A673 (cell line): ENCODE measurements around the gene TMEM89. TPM values are rescaled to one million over a fixed set of nuclear protein-coding genes. Genes with fewer than 3 reads are reported as not detected.

Experiments
- BruUV-seq: library from RNA; stranded (reverse); fragments of 400-500 nt; replicated peaks from 2 replicates; lab custom pipeline; 2021; lab: Mats Ljungman, UMichigan
- CTCF ChIA-PET: fragments of 300-600 bp; sonication (Branson Sonifier 250); formaldehyde crosslinking; loops from one replicate; lab custom pipeline; 2022; ENCODE audit warnings: antibody characterized with exemption; lab: Charles Lee
- POLR2A ChIA-PET: fragments of 300-600 bp; sonication (Branson Sonifier 250); formaldehyde crosslinking; loops from one replicate; lab custom pipeline; 2022; ENCODE audit warnings: antibody characterized with exemption; ENCODE audit not compliant: low non-redundant PET; lab: Charles Lee
- DNase-seq: peaks from one replicate; pipeline ENCODE4 v3.0.0-alpha.2; 2015; ENCODE audit warnings: low spot score
- H3K27ac ChIP-seq: fragments of 200-600 bp; sonication (generic); 2 replicates; pipeline ENCODE4 v1.5.1; 2016; ENCODE audit warnings: mixed run types, low read depth, mild to moderate bottlenecking, mixed read lengths, antibody characterized with exemption, low read length; ENCODE audit not compliant: poor library complexity, severe bottlenecking
- H3K27me3 ChIP-seq: fragments of 200-600 bp; sonication (generic); replicated peaks from 2 replicates; pipeline ENCODE4 v1.6.1; 2017; ENCODE audit warnings: mixed run types, low read depth, mild to moderate bottlenecking, mixed read lengths, antibody characterized with exemption, low read length; ENCODE audit not compliant: insufficient read depth, poor library complexity
- H3K36me3 ChIP-seq: fragments of 200-600 bp; sonication (generic); 2 replicates; pipeline ENCODE4 v1.6.1; 2016; ENCODE audit warnings: mixed run types, mild to moderate bottlenecking, mixed read lengths, antibody characterized with exemption, low read length; ENCODE audit not compliant: insufficient read depth, poor library complexity, severe bottlenecking
- H3K4me1 ChIP-seq: fragments of 200-600 bp; sonication (generic); 2 replicates; pipeline ENCODE4 v1.6.1; 2017; ENCODE audit warnings: mixed run types, mild to moderate bottlenecking, mixed read lengths, antibody characterized with exemption, low read length; ENCODE audit not compliant: insufficient read depth, poor library complexity, severe bottlenecking
- H3K4me3 ChIP-seq: fragments of 200-600 bp; sonication (generic); 2 replicates; pipeline ENCODE4 v1.5.1; 2016; ENCODE audit warnings: low read depth, mixed run types, mild to moderate bottlenecking, mixed read lengths, low read length; ENCODE audit not compliant: poor library complexity, severe bottlenecking
- H3K9me3 ChIP-seq: fragments of 200-600 bp; sonication (generic); 2 replicates; pipeline ENCODE4 v1.6.1; 2016; ENCODE audit warnings: mixed run types, low read depth, mild to moderate bottlenecking, mixed read lengths, antibody characterized with exemption, low read length; ENCODE audit not compliant: poor library complexity, severe bottlenecking
- CTCF ChIP-seq: fragments of 300-800, 200-600 bp; sonication (generic); conservative IDR thresholded peaks from 2 replicates; pipeline ENCODE4 v1.5.1; 2017; ENCODE audit warnings: low read depth, mild to moderate bottlenecking, antibody characterized with exemption, low read length, moderate library complexity, mixed read lengths
- EZH2 ChIP-seq: fragments of 200-600 bp; sonication (generic); IDR thresholded peaks from 2 replicates; pipeline ENCODE4 v1.6.1; 2017; ENCODE audit warnings: borderline replicate concordance, low read depth, mild to moderate bottlenecking, mixed read lengths, antibody characterized with exemption, low read length; ENCODE audit not compliant: poor library complexity, severe bottlenecking
- intact Hi-C: fragments of 100-400 bp; cut with micrococcal nuclease; formaldehyde crosslinking; loops from one replicate; pipeline ENCODE4 v1.10.0; 2022; ENCODE audit not compliant: unreplicated experiment
- total RNA-seq: library from RNA; stranded (reverse); gene quantifications from 2 replicates; pipeline ENCODE4 v1.2.3, GENCODE V29; 2021

TMEM89 gene
- total RNA-seq, 1 experiment from 2014 or later: not detected

- peaks cover 24% of the 10 kb centered on the region for H3K4me1 ChIP-seq
- POLR2A ChIA-PET: no interaction called here
- H3K27me3 ChIP-seq: no peaks in the 10 kb centered on the region
- CTCF ChIA-PET: no interaction called here
- TF ChIP-seq CTCF: no peak
- no peak overlapping the region for H3K4me3 ChIP-seq
- intact Hi-C loops: no loop called here
- no peaks in the 10 kb centered on the region for H3K9me3 ChIP-seq
- no peak for DNase-seq
- no TSS peak for BruUV-seq
- no peak overlapping the region for H3K27ac ChIP-seq
- peaks cover 4% of the 10 kb centered on the region for H3K36me3 ChIP-seq
Measured at GRCh38 chr3:48596676-48597407, 24.7 kb downstream of the TMEM89 start.

- CTCF ChIA-PET: no interaction called here
- no peak overlapping the region for H3K27ac ChIP-seq
- no peak for DNase-seq
- BruUV-seq: no TSS peak
- no peak overlapping the region for H3K4me3 ChIP-seq
- POLR2A ChIA-PET: no interaction called here
- H3K27me3 ChIP-seq: no peaks in the 10 kb centered on the region
- peaks cover 4% of the 10 kb centered on the region for H3K36me3 ChIP-seq
- no peak for TF ChIP-seq CTCF
- TF ChIP-seq EZH2: no peak
- peaks cover 24% of the 10 kb centered on the region for H3K4me1 ChIP-seq
- intact Hi-C loops: no loop called here
- no peaks in the 10 kb centered on the region for H3K9me3 ChIP-seq
Measured at GRCh38 chr3:48596157-48596556, 25.4 kb downstream of the TMEM89 start.

GRCh38 chr3:48595526-48596121 lies 25.9 kb downstream of the TMEM89 start:
- CTCF ChIA-PET: no interaction called here
- peak overlapping the region; percentile 42 for H3K4me3 ChIP-seq
- H3K4me1 ChIP-seq: peaks cover 24% of the 10 kb centered on the region

More at GRCh38 chr3:48595526-48596121, 25.9 kb downstream of the TMEM89 start:
- no peaks in the 10 kb centered on the region for H3K9me3 ChIP-seq
- no peaks in the 10 kb centered on the region for H3K27me3 ChIP-seq
- peaks cover 4% of the 10 kb centered on the region for H3K36me3 ChIP-seq
- TF ChIP-seq CTCF: no peak
- TF ChIP-seq EZH2: no peak
- intact Hi-C loops: no loop called here
- H3K27ac ChIP-seq: peak overlapping the region; percentile 13
- peak; percentile 70 for DNase-seq
- BruUV-seq: no TSS peak
- POLR2A ChIA-PET: no interaction called here
